Activated gamma-delta T cell (primary cell): Measurements from ENCODE around the gene WHAMM.
"Not testable (repeated sequence)": the region's sequence is repeated elsewhere in the genome, so short reads cannot be mapped to it uniquely, and the experiment has no call there.

Experiments used
- DNase-seq: peaks from one replicate; lab custom pipeline; 2025; lab: John Stamatoyannopoulos, UW

WHAMM gene

GRCh38 chr15:82838096-82838735 lies 28.8 kb downstream of the WHAMM start:
- no peak for DNase-seq

- DNase-seq: no peak
These were observed 29.7 kb downstream of the WHAMM start for GRCh38 chr15:82839136-82839535.

GRCh38 chr15:82840166-82840565 lies 30.7 kb downstream of the WHAMM start:
- DNase-seq: no peak

GRCh38 chr15:82843566-82843965 lies 34.1 kb downstream of the WHAMM start:
- no peak for DNase-seq

DNA sequence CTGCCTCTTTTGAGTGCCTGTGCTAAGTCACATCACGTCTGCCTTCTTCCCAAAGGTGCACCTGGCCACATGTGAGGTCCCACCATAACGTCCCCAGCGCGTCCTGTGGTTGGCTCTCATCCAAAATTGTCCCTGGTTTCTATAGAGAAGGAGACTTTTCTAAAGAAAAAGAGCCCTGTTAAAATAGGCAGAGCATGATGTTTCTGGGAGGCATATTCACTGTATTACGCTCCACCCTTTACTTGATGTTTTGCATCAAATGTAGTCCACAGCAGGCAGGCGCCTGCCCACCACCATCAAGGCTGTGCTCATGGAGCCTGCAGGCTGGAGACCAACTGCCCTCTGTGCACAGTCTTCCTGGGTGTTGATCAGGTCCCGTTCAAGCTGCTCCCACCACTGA lies 36.3 kb downstream of the WHAMM start:
- DNase-seq: no peak

DNA sequence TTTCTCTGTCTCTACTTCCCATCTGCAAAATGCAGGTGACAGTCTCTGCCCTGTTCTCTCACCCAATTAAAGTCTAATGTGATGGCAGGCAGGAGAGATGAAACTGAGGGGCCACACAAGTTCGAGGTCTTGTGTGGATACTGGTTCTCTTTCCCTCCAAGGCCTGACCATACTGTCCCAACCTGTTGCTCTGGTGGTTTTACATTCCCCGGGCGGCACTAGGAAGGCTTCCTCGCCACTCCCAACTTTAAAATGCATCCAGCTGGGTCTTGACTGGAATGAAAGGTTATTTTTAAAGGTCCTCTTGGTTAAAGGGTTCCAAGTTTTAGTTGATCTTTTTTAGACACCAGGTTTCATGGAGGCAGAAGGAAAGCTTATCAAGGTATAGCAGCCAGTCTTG lies 37.2 kb downstream of the WHAMM start:
- DNase-seq: no peak

DNA sequence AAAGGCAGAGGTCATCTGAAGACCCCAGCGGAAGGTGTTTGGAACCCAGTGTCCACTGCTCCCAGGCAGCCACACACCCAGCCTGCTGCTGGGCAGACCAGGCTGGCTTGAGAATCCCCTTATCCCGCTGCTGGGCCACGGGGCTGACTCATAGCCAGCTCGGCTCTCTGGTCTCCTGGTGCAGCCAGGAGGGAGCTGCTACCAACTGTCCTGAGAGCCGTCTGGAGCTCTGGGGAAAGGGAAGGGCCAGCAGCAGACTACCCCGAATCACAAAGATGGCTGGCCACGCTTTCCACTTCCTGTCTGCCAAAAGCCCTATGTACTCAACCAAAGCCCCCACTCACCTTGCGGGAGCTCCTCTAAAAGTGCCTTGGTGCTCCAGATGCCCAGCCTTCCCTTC lies 38.3 kb downstream of the WHAMM start:
- DNase-seq: no peak

DNA sequence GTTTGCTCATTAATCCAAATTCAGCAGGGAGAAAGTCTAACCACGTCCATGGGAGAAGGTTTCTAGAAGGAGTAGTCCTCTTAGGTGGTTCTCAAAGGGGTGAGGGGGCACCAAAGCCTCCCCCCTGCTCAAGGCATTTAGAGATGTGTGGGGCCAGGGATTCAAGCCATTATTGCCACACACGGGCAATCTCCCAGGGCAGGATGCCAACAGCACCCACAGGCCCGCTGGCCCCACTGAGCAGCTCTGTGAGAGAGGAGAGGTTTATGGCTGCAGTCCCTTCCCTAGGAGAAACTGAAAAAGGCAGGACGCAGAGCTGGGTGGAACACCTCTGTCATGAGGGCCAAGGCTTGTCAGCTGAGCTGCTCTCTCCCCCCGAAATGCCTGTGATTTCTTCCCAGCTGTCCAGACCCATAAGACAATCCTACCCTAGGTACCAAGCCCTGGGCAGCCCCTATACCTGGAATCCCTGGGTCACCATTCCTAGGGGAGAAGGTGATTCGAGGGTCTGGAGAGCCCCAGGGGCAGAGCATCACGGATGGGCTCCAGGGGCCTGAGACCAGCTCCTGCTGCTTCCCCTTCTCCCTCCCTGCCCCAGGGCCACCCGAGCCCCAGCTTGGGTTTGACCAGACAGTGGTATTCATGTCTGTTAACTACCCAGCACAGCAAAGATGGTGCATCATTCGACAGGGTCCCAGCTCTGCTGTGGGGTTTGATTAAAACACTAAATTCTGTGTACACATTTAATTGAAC lies 39.0 kb downstream of the WHAMM start:
- DNase-seq: no peak

- DNase-seq: no peak
These were observed 40.4 kb downstream of the WHAMM start for GRCh38 chr15:82849556-82850512.

- DNase-seq: no peak
These were observed 41.3 kb downstream of the WHAMM start for GRCh38 chr15:82850731-82851130.

DNA sequence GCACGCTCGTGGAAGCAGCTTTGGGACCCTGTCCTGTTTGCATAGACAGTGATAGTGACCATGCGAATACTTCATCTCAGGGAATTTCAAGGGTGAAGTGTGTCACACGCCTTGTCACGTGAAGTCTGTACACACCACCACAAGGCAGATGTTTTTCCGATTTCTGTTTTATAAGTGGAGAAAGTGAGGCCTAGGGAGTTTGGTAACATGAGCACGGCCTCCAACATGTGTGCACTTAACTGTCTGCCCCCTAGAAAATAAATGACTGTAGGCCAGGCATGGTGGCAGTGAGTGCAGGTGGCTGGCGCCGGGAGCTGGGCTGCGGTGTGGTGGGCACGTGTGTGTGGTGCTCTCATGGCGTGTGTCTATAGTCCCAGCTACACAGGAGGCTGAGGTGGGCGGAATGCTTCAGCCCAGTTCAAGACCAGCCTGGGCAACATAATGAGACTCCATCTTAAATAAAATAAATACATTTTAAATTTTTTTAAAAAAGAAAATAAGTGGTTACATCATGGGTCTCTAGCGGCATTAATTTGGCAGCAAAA lies 42.0 kb downstream of the WHAMM start:
- no peak for DNase-seq

DNA sequence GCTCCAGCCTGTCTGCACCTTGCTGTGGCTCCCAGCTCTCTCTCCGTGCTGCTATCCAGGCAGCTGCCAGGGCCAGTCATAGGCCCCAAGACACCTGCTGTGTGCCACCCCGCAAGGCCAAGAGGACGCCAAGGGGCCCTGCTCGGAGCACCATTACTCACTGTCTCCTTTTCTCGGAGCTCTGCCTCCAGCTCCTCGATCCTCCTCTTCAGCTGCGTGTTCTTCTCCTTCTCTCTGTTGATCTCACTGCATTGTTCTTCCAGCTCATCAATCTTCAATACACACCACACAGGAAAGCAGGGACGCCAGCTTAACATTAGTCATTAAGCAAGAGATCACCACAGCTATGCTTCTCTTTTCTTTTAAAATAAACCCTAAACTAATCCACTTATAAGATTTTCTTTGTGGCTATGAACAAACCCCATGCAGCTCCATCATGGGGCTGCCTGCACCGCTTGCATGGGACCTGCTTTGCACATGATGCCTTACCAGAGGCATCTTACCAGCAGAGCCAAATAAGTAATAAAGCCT lies 42.6 kb downstream of the WHAMM start:
- DNase-seq: no peak

DNA sequence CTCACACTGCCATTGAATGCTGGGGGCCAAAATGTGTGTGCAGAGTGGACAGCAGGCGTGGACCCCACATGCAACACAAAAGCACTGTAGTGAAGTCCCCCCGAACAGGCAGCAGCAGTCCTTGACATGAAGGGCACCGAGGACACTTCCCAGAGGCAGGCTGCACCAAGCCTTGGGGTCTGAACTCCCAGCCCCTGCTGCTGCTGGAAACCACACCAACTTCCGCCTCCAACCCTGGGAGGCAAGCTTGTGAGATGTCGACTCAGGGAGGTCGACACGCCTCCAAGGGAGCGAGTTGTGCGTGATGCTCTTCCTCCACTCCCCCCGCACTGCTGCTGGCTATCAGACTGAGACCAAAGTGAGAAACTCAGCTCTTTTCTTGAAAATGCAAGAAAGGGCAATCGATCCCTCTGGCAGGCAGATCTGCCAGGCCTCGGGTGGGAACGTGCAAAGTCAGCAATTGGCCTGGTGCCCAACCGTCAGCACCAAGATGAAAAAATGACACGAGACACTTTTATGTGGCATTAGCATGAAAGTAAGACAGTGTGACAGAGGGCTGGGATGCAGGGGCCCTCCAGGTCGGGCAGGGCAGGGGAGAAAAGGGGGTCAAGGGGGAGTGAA lies 43.6 kb downstream of the WHAMM start:
- no peak for DNase-seq

GRCh38 chr15:82854554-82854953 lies 45.1 kb downstream of the WHAMM start:
- no peak for DNase-seq

DNA sequence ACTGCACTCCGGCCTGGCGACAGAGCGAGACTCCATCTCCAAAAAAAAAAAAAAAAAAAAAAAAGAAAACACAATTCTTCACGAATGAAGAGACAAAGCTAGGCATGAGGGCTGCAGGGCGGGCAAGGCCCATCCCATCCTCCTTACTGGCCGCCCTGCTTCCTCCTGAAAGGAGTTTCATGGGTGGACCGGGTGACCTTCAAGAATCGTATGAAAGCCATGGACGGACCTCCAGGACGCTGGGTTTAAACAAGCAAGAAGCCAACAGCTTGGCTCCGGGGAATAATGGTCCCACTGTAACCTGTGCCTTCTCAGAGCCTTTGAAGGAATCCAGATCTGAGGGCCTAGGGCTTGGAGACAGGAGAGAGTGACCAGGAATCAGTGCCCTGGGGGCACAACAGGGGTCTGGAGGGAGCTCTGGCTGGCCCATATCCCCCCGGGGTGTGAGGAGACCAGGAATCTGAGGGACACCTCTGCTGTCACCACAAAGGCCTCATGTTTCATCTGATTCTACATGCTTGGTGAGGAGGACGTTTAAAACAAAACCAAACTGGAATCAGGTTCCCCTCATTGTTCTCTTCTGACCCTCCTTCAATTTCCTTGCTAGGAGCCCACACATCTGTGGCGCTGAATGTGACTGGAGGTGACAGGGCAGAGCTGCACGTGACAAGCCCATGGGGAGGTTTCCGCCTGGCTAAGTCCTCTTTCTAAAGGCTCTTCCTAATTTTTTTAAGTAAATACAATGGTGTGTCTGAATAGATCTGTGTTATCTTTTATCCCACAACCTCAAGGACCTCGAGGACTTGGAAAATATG lies 46.1 kb downstream of the WHAMM start:
- DNase-seq: no peak

GRCh38 chr15:82856397-82857170 lies 47.2 kb downstream of the WHAMM start:
- no peak for DNase-seq

- DNase-seq: no peak
These were observed 49.5 kb downstream of the WHAMM start for GRCh38 chr15:82858932-82859331.

- DNase-seq: no peak
These were observed 53.5 kb downstream of the WHAMM start for GRCh38 chr15:82862886-82863285.

DNA sequence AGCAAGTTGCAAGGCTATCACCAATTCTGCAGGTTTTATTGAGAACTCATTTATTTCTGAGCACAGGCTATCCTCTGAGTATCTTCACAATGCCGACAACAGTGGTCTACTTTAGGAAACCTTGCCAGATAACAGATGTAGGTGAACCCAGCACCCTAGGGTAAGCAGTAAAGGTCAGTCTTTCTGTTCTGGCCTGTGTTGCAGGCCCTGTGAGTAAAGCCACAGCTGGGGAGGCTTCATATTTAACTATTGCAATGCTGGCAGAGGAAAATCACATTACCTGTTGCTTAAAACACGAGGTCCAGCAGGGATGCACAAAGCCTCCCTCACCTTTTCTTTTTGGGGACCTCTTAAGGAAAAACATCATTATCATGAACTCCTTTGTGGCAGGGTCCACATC lies 55.5 kb downstream of the WHAMM start:
- DNase-seq: no peak

DNA sequence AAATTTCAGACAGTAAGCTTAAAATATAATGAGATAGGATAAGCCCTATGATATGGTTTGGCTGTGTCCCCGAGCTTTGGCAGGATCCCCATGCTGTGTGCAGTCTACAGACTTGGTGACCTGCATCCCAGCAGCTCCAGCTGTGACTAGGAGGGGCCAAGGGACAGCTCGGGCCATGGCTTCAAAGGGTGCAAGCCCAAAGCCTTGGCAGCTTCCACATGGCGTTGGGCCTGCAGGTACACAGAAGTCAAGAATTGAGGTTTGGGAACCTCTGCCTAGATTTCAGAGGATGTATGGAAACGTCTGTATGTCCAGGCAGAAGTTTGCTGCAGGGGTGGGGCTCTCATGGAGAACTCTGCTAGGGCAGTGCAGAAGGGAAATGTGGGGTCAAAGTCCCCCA lies 56.2 kb downstream of the WHAMM start:
- DNase-seq: not testable (repeated sequence)
